PC-3 (cell line): ENCODE measurements around the gene MAIP1. TPM values are rescaled to one million over a fixed set of nuclear protein-coding genes. Genes with fewer than 3 reads are reported as not detected.

Source experiments
- ATAC-seq: fragments of 200-7000 bp; cut with Tn5 transposase; 2 replicates; pipeline ENCODE4 v1.9.1; 2020; ENCODE audit warnings: mild to moderate bottlenecking, moderate library complexity
- BruUV-seq: library from RNA; stranded (reverse); fragments of 400-500 nt; replicated peaks from 2 replicates; lab custom pipeline; 2021; lab: Mats Ljungman, UMichigan
- CTCF ChIA-PET: fragments of 300-600 bp; sonication (Branson Sonifier 250); formaldehyde crosslinking; loops from one replicate; lab custom pipeline; 2022; ENCODE audit warnings: antibody characterized with exemption; lab: Charles Lee
- POLR2A ChIA-PET: fragments of 300-600 bp; sonication (Branson Sonifier 250); formaldehyde crosslinking; loops from one replicate; lab custom pipeline; 2022; ENCODE audit warnings: antibody characterized with exemption; ENCODE audit not compliant: unreplicated experiment; lab: Charles Lee
- DNase-seq: peaks from one replicate; pipeline ENCODE4 v3.0.0-alpha.2; 2015
- H2AFZ ChIP-seq: fragments of 300-600 bp; sonication (generic); 2 replicates; pipeline ENCODE4 v1.6.0; 2016; ENCODE audit warnings: antibody characterized with exemption, low read length
- H3F3A ChIP-seq: fragments of 300-600 bp; sonication (generic); one replicate; pipeline ENCODE4 v1.6.0; 2017; ENCODE audit warnings: antibody characterized with exemption, low read length, control low read depth, mild to moderate bottlenecking; ENCODE audit not compliant: unreplicated experiment
- H3K27ac ChIP-seq: fragments of 300-600 bp; sonication (generic); 2 replicates; pipeline ENCODE4 v1.5.1; 2016; ENCODE audit warnings: mild to moderate bottlenecking, low read length
- H3K27me3 ChIP-seq: fragments of 300-600 bp; sonication (generic); 2 replicates; pipeline ENCODE4 v1.6.1; 2016; ENCODE audit warnings: low read length, mixed read lengths
- H3K36me3 ChIP-seq: fragments of 300-600 bp; sonication (generic); 2 replicates; pipeline ENCODE4 v1.6.1; 2016; ENCODE audit warnings: low read depth, mixed run types, low read length, mixed read lengths
- H3K4me1 ChIP-seq: fragments of 300-600 bp; sonication (generic); 2 replicates; pipeline ENCODE4 v1.5.1; 2016; ENCODE audit warnings: low read length; ENCODE audit not compliant: insufficient read depth
- H3K4me2 ChIP-seq: fragments of 300-600 bp; sonication (generic); 2 replicates; pipeline ENCODE4 v1.6.0; 2016; ENCODE audit warnings: low read length
- H3K4me3 ChIP-seq: fragments of 300-600 bp; sonication (generic); 2 replicates; pipeline ENCODE4 v1.5.1; 2016; ENCODE audit warnings: mild to moderate bottlenecking, low read length, mixed read lengths
- H3K79me2 ChIP-seq: fragments of 300-600 bp; sonication (generic); 2 replicates; pipeline ENCODE4 v1.6.1; 2017; ENCODE audit warnings: low read length, mixed read lengths
- H3K9ac ChIP-seq: fragments of 300-600 bp; sonication (generic); 2 replicates; pipeline ENCODE4 v1.6.0; 2016; ENCODE audit warnings: mild to moderate bottlenecking, low read length
- H3K9me2 ChIP-seq: fragments of 300-600 bp; sonication (generic); replicated peaks from 2 replicates; pipeline ENCODE4 v1.6.1; 2016; ENCODE audit warnings: mixed run types, low read length, mixed read lengths
- H3K9me3 ChIP-seq: fragments of 300-600 bp; sonication (generic); 2 replicates; pipeline ENCODE4 v1.6.1; 2016; ENCODE audit warnings: low read length, mixed read lengths
- H4K20me1 ChIP-seq: fragments of 300-600 bp; sonication (generic); 2 replicates; pipeline ENCODE4 v1.6.1; 2016; ENCODE audit warnings: low read length, mixed read lengths
- EZH2 ChIP-seq: fragments of 300-600 bp; sonication (generic); IDR thresholded peaks from one replicate; pipeline ENCODE4 v1.6.1; 2017; ENCODE audit warnings: antibody characterized with exemption, mild to moderate bottlenecking, low read length; ENCODE audit not compliant: unreplicated experiment
- EZH2phosphoT487 ChIP-seq: fragments of 300-600 bp; sonication (generic); IDR thresholded peaks from 2 replicates; pipeline ENCODE4 v1.6.1; 2018; ENCODE audit warnings: mild to moderate bottlenecking, antibody characterized with exemption, low read length, borderline replicate concordance
- intact Hi-C: fragments of 100-400 bp; cut with micrococcal nuclease; formaldehyde crosslinking; loops from 2 replicates; pipeline ENCODE4 v1.9.0; 2023
- total RNA-seq: library from RNA; depleted of rRNA; stranded (reverse); fragments of >200 nt; gene quantifications from 2 replicates; pipeline ENCODE4 v1.2.3, GENCODE V29; 2014
- TF ChIP-seq, protein P1 (sequence below): fragments of 300-600 bp; sonication (generic); conservative IDR thresholded peaks from 2 replicates; pipeline ENCODE4 v1.5.1; 2017; ENCODE audit warnings: antibody characterized with exemption, low read depth, mild to moderate bottlenecking, low read length

MAIP1 gene
- total RNA-seq, 1 experiment from 2014 or later: 44.7 TPM

DNA sequence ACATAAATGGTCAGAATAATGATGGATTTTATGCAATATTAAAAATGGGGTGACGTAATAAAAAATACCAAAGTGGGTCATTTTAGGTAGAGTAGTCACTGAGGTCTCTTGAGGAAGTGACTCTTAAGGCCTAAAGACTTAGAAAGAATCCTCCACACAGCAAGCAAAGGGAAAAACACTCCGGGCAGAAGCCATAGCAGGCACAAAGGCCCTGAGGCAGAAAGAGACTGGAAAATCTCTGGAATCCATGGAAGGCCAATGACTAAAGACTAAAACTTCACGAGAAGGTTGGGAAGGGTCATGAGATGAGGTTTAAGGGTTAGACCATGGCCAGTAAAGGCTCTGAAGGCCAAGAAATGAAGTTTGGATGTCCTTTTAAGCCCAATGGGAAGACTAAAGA, 36.9 kb downstream of the MAIP1 start:
- TF ChIP-seq, protein P1, sequence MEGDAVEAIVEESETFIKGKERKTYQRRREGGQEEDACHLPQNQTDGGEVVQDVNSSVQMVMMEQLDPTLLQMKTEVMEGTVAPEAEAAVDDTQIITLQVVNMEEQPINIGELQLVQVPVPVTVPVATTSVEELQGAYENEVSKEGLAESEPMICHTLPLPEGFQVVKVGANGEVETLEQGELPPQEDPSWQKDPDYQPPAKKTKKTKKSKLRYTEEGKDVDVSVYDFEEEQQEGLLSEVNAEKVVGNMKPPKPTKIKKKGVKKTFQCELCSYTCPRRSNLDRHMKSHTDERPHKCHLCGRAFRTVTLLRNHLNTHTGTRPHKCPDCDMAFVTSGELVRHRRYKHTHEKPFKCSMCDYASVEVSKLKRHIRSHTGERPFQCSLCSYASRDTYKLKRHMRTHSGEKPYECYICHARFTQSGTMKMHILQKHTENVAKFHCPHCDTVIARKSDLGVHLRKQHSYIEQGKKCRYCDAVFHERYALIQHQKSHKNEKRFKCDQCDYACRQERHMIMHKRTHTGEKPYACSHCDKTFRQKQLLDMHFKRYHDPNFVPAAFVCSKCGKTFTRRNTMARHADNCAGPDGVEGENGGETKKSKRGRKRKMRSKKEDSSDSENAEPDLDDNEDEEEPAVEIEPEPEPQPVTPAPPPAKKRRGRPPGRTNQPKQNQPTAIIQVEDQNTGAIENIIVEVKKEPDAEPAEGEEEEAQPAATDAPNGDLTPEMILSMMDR: no peak
- no peak for TF ChIP-seq EZH2phosphoT487
- TF ChIP-seq EZH2: no peak
- Histone ChIP-seq H3K4me3 (no peak overlapping the region), H3F3A (no peaks in the 10 kb centered on the region), H4K20me1 (no peaks in the 10 kb centered on the region), H3K4me2 (no peak overlapping the region), H3K9me2 (no peaks in the 10 kb centered on the region; the same call in 1 of the 2 replicates), H3K79me2 (no peaks in the 10 kb centered on the region), H3K9ac (no peak overlapping the region), H3K27me3 (no peaks in the 10 kb centered on the region), H3K27ac (no peak overlapping the region), H2AFZ (no peak overlapping the region), H3K9me3 (no peaks in the 10 kb centered on the region), H3K4me1 (no peaks in the 10 kb centered on the region), H3K36me3 (no peaks in the 10 kb centered on the region)
- CTCF ChIA-PET: no interaction called here
- POLR2A ChIA-PET: no interaction called here
- ATAC-seq (no peak), DNase-seq (no peak)
- BruUV-seq: no TSS peak
- intact Hi-C loops: no loop called here

DNA sequence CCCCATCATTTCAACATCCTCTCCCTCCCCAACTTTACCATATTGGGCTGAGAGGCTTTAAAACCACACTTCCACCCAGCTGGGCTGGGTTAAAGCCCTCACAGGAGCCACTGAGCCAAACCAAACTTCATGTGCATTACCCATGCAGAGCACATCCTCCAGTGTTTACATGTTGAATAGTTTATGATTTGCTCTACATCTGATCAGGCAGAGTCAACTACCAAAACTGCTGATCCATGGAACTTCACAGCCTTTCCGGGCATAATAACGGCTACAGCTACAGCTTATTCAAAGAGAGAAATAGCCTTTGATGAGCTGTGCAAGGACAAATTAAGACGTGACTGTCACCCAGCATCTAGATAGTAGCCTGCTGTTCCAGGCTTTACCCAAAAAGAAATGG, 39.0 kb downstream of the MAIP1 start:
- Histone ChIP-seq H3K27ac (no peak overlapping the region), H3K9me2 (no peaks in the 10 kb centered on the region; the same call in 1 of the 2 replicates), H4K20me1 (no peaks in the 10 kb centered on the region), H2AFZ (no peak overlapping the region), H3F3A (no peaks in the 10 kb centered on the region), H3K4me1 (no peaks in the 10 kb centered on the region), H3K27me3 (no peaks in the 10 kb centered on the region), H3K79me2 (no peaks in the 10 kb centered on the region), H3K9ac (no peak overlapping the region), H3K9me3 (no peaks in the 10 kb centered on the region), H3K4me2 (no peak overlapping the region), H3K36me3 (no peaks in the 10 kb centered on the region), H3K4me3 (no peak overlapping the region)
- TF ChIP-seq EZH2: no peak
- no peak for TF ChIP-seq EZH2phosphoT487
- TF ChIP-seq, protein P1: no peak
- CTCF ChIA-PET: no interaction called here
- no peak for ATAC-seq
- DNase-seq: no peak
- intact Hi-C loops: no loop called here
- no TSS peak for BruUV-seq
- POLR2A ChIA-PET: no interaction called here

DNA sequence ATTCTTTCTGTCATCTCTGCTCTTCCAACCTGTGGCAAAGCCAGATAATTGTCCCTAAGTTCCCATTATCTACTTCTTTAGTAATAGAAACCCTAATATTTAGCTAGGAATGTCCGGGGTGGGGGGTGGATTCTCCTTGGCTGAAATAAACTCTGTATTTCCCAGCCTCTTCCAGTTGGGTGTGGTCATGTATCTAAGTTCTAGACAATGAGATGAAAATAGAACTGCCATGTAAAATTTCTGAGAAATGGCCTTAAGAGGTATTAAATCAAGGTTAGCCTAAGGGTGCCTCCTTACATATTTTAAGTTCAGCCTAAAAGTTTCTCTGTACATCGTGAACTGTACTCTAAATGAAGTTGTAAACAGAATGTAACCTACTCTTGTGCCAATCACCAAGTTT, 39.5 kb downstream of the MAIP1 start:
- POLR2A ChIA-PET: no interaction called here
- no peaks in the 10 kb centered on the region; the same call in 1 of the 2 replicates for H3K9me2 ChIP-seq
- no peak overlapping the region for H3K9ac ChIP-seq
- ATAC-seq (no peak), DNase-seq (no peak)
- no peaks in the 10 kb centered on the region for H3K4me1 ChIP-seq
- intact Hi-C loops: no loop called here
- H3K9me3 ChIP-seq: no peaks in the 10 kb centered on the region
- H3K27me3 ChIP-seq: no peaks in the 10 kb centered on the region
- TF ChIP-seq, protein P1: no peak
- no peak for TF ChIP-seq EZH2
- TF ChIP-seq EZH2phosphoT487: no peak
- H4K20me1 ChIP-seq: no peaks in the 10 kb centered on the region
- H2AFZ ChIP-seq: no peak overlapping the region
- H3K79me2 ChIP-seq: no peaks in the 10 kb centered on the region
- H3K27ac ChIP-seq: no peak overlapping the region
- H3F3A ChIP-seq: no peaks in the 10 kb centered on the region
- no TSS peak for BruUV-seq
- CTCF ChIA-PET: no interaction called here
- no peaks in the 10 kb centered on the region for H3K36me3 ChIP-seq
- no peak overlapping the region for H3K4me2 ChIP-seq
- H3K4me3 ChIP-seq: no peak overlapping the region
